ENCODE results near the gene DUOXA1. TPM values are rescaled to one million over a fixed set of nuclear protein-coding genes. Genes with fewer than 3 reads are reported as not detected.
A peak's percentile ranks its signal among the peaks of the same experiment; 100 is the strongest.

Gene DUOXA1, protein sequence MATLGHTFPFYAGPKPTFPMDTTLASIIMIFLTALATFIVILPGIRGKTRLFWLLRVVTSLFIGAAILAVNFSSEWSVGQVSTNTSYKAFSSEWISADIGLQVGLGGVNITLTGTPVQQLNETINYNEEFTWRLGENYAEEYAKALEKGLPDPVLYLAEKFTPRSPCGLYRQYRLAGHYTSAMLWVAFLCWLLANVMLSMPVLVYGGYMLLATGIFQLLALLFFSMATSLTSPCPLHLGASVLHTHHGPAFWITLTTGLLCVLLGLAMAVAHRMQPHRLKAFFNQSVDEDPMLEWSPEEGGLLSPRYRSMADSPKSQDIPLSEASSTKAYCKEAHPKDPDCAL
- 100 to 1,000 TPM; 145 to 174 TPM for polyA plus RNA-seq

DNA sequence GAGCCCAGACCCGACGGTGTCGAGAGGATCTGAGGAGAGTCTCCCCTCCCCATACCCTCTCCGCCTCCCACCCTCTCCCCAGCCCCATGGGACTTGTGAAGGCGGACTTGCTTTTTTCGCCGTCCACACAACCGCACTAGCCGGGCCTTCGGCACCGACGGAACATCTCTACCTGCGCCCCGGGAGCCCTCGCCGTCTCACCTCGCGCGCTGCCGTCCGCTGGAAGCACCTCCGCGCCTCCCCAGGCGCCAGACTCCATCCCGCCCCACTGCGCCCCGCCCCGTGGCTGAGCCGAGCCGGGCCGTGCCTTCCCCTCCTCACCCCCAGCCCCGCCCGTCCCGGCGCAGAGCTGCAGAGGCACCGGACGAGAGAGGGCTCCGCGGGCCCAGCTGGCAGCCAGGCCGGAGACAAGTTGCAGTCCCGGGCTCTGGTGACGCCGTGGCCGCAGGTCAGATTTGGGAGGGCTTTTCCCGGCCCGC lies at the start of gene DUOXA1, which contains the start of gene DUOX1:
Gene DUOXA1, minus strand, starts transcription at position 229 of the 479 bp plus-strand sequence. CDS start 6,865 bp downstream, outside the sequence.
Gene DUOX1, plus strand, starts transcription at position 344 of the 479 bp plus-strand sequence. CDS start 1,973 bp downstream, outside the sequence.
- Histone ChIP-seq H3K4me3 (ENCODE audit: low read depth in 1 of 2, low read length in 2 of 2) (peak within 1 kb of the TSS; percentile 72 to 79), H3K27me3 (ENCODE audit: control insufficient read depth in 1 of 2, insufficient read depth in 2 of 2, low read length in 2 of 2) (no peaks in the 10 kb centered on the region), H3K36me3 (ENCODE audit: control insufficient read depth in 2 of 2, insufficient read depth in 2 of 2, low read length in 1 of 2) (peaks cover 0 to 6% of the 10 kb centered on the region in 2 donors), H3K9me3 (ENCODE audit: control insufficient read depth in 2 of 2, insufficient read depth in 1 of 2, low read depth in 1 of 2, low read length in 1 of 2) (no peaks in the 10 kb centered on the region), H3K4me1 (ENCODE audit: control insufficient read depth in 2 of 2, insufficient read depth in 2 of 2, low read length in 1 of 2) (peaks cover 2 to 12% of the 10 kb centered on the region in 2 donors), H3K27ac (ENCODE audit: low read depth in 2 of 2, low read length in 1 of 2) (peak within 1 kb of the TSS; percentile 90 to 93)
- WGBS, 2 donors = 4 to 5% methylated on average over 37 to 46 of the region's 46 CpGs

DNA sequence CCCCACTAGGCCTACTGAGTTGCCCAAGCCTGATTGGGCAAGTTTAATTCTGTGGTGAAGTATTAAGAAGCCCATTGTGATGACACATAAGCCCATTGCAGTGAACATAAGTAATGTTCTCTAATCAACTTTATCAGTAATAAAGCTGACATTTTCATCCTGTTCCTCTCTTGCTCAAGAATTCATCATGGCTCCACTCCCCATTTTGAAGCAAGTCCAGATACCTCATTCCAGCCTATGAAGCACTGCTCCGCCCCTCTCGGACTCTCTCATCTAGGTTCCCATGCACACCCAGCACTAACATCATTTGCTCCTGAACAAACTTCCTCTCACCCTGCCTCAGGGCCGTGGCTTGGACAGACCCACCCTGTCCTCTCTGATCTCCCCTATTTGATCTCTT lies 47.6 kb upstream of the DUOXA1 start:
- H3K27ac ChIP-seq (ENCODE audit: low read depth in 2 of 2, low read length in 1 of 2) = no peak overlapping the region
- no peaks in the 10 kb centered on the region for H3K9me3 ChIP-seq (ENCODE audit: control insufficient read depth in 2 of 2, insufficient read depth in 1 of 2, low read depth in 1 of 2, low read length in 1 of 2)
- peaks cover 2% of the 10 kb centered on the region in 2 donors for H3K4me1 ChIP-seq (ENCODE audit: control insufficient read depth in 2 of 2, insufficient read depth in 2 of 2, low read length in 1 of 2)
- no peaks in the 10 kb centered on the region for H3K36me3 ChIP-seq (ENCODE audit: control insufficient read depth in 2 of 2, insufficient read depth in 2 of 2, low read length in 1 of 2)
- 89 to 90% methylated on average over 3 of the region's 3 CpGs for WGBS, 2 donors
- H3K27me3 ChIP-seq (ENCODE audit: control insufficient read depth in 1 of 2, insufficient read depth in 2 of 2, low read length in 2 of 2) = no peaks in the 10 kb centered on the region
- no peak overlapping the region for H3K4me3 ChIP-seq (ENCODE audit: low read depth in 1 of 2, low read length in 2 of 2)

DNA sequence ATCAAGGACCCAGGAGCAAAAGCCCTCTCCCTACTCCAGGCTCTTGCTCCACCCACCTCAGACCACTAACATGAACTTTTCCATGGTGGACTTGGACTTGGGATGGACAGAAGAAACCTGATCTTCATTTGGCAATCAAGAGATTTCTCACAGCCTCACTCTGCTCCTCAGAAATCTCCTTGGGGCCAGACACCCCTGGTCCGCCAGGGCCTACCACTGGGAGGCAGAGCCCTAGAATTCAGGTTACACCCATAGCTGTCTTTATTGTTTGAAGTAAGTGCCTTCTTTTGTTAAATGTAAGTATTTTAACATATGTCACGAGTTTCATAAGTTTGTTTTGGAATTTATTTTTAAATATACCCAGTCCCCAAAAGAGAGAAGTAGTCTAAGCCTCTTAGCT lies 44.9 kb upstream of the DUOXA1 start:
- WGBS, 2 donors = 91 to 94% methylated on average over 2 of the region's 2 CpGs
- H3K27me3 ChIP-seq (ENCODE audit: control insufficient read depth in 1 of 2, insufficient read depth in 2 of 2, low read length in 2 of 2) = no peaks in the 10 kb centered on the region

DNA sequence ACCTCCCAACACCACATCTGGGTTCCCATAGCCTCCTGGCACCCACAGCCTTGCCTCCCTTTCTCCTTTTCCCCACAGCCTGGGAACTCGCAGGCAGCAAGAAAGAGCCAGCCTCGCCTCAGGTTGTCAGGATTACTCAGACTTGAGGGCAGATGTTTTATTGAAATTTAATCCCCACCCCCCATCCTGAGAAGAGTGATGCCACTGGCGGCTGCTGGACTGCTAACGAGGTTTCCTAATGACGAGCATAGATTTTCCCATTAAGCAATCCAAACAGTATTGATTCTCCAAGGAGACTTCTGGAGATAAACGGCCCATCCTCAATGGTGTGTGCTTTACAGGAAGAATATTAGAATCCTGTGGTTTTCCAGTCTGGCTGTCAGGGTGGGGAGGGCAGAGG lies 44.4 kb upstream of the DUOXA1 start:
- H3K9me3 ChIP-seq (ENCODE audit: control insufficient read depth in 2 of 2, insufficient read depth in 1 of 2, low read depth in 1 of 2, low read length in 1 of 2) = no peaks in the 10 kb centered on the region
- H3K36me3 ChIP-seq (ENCODE audit: control insufficient read depth in 2 of 2, insufficient read depth in 2 of 2, low read length in 1 of 2) = no peaks in the 10 kb centered on the region
- H3K4me3 ChIP-seq (ENCODE audit: low read depth in 1 of 2, low read length in 2 of 2) = no peak overlapping the region
- WGBS, 2 donors = 81 to 83% methylated on average over 6 of the region's 6 CpGs
- H3K27me3 ChIP-seq (ENCODE audit: control insufficient read depth in 1 of 2, insufficient read depth in 2 of 2, low read length in 2 of 2) = no peaks in the 10 kb centered on the region
- peaks cover 0 to 2% of the 10 kb centered on the region in 2 donors for H3K4me1 ChIP-seq (ENCODE audit: control insufficient read depth in 2 of 2, insufficient read depth in 2 of 2, low read length in 1 of 2)
- H3K27ac ChIP-seq (ENCODE audit: low read depth in 2 of 2, low read length in 1 of 2) = no peak overlapping the region

More for the DNA sequence above, 44.9 kb upstream of the DUOXA1 start:
- Histone ChIP-seq H3K4me3 (ENCODE audit: low read depth in 1 of 2, low read length in 2 of 2) (no peak overlapping the region), H3K36me3 (ENCODE audit: control insufficient read depth in 2 of 2, insufficient read depth in 2 of 2, low read length in 1 of 2) (no peaks in the 10 kb centered on the region), H3K4me1 (ENCODE audit: control insufficient read depth in 2 of 2, insufficient read depth in 2 of 2, low read length in 1 of 2) (peaks cover 0 to 2% of the 10 kb centered on the region in 2 donors), H3K9me3 (ENCODE audit: control insufficient read depth in 2 of 2, insufficient read depth in 1 of 2, low read depth in 1 of 2, low read length in 1 of 2) (no peaks in the 10 kb centered on the region), H3K27ac (ENCODE audit: low read depth in 2 of 2, low read length in 1 of 2) (no peak overlapping the region)

DNA sequence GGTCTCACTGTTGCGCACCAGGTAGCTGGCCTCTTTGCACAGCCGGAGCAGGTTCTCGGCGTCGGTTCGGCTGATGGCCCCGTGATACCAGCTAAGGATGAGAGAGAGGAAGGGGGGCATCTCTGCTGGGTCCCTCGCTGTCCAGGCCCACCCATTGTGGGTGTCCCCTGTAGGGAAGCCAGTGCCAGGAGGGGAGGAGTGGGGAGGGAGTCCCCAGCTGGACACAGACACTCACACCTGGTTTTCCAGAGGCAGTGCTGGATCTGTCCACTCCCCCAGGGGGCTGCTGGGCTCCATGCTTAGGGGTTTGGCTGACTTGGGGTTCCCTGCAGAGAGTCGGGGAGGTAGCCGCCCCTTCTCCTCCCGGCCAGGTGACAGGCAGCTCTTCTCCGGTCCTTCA lies 42.2 kb upstream of the DUOXA1 start:
- H3K9me3 ChIP-seq (ENCODE audit: control insufficient read depth in 2 of 2, insufficient read depth in 1 of 2, low read depth in 1 of 2, low read length in 1 of 2) = no peaks in the 10 kb centered on the region
- H3K4me3 ChIP-seq (ENCODE audit: low read depth in 1 of 2, low read length in 2 of 2) = no peak overlapping the region
- WGBS, 2 donors = 94 to 99% methylated on average over 12 of the region's 12 CpGs
- no peak overlapping the region for H3K27ac ChIP-seq (ENCODE audit: low read depth in 2 of 2, low read length in 1 of 2)
- no peaks in the 10 kb centered on the region for H3K36me3 ChIP-seq (ENCODE audit: control insufficient read depth in 2 of 2, insufficient read depth in 2 of 2, low read length in 1 of 2)
- peaks cover 0 to 2% of the 10 kb centered on the region in 2 donors for H3K4me1 ChIP-seq (ENCODE audit: control insufficient read depth in 2 of 2, insufficient read depth in 2 of 2, low read length in 1 of 2)
- H3K27me3 ChIP-seq (ENCODE audit: control insufficient read depth in 1 of 2, insufficient read depth in 2 of 2, low read length in 2 of 2) = no peaks in the 10 kb centered on the region

DNA sequence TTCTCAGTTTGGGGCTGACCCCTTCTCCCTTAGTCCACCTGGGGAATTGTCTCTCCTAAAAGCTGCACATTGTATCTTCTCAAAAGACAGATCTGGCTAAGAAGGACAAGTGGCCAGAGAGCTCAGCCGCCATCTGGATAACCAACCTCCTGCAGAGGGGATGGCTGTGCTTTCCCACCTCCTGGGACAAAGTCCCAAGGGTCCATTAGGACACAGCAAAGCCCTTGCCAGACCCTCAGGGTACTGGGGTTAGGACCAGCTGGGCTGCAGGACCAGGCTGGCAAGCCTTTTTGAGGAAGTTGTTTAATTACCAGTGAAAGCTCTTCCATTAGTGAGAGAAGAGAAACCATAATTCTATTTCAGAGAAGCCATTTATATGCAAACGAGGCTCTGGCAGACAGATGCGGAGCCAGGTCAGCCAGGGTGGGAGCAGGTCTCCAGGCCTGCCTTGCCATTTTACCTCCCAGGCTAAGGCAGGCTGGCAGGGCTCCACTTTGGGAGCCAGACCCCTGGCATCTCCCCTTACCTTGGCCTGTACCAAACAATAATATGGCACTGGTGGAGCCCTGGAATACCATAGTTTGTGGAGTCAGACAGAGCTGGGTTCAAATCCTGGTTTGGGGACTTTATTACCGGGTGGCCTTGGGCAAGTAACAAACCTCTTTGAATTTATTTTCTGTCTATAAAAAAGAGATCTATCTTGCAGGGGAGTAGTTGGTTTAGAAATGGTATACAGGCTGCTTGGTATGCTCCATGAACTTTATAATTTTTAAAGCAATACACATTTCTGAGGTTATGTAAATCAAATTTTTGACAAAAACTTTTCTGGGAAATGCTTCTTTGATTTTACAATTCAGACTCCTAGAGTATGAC lies 40.2 kb upstream of the DUOXA1 start:
- Histone ChIP-seq H3K9me3 (ENCODE audit: control insufficient read depth in 2 of 2, insufficient read depth in 1 of 2, low read depth in 1 of 2, low read length in 1 of 2) (no peaks in the 10 kb centered on the region), H3K36me3 (ENCODE audit: control insufficient read depth in 2 of 2, insufficient read depth in 2 of 2, low read length in 1 of 2) (peaks cover 0 to 3% of the 10 kb centered on the region in 2 donors), H3K4me1 (ENCODE audit: control insufficient read depth in 2 of 2, insufficient read depth in 2 of 2, low read length in 1 of 2) (peaks cover 3 to 4% of the 10 kb centered on the region in 2 donors), H3K27ac (ENCODE audit: low read depth in 2 of 2, low read length in 1 of 2) (no peak overlapping the region), H3K4me3 (ENCODE audit: low read depth in 1 of 2, low read length in 2 of 2) (no peak overlapping the region), H3K27me3 (ENCODE audit: control insufficient read depth in 1 of 2, insufficient read depth in 2 of 2, low read length in 2 of 2) (no peaks in the 10 kb centered on the region)
- 62 to 69% methylated on average over 4 of the region's 4 CpGs for WGBS, 2 donors

DNA sequence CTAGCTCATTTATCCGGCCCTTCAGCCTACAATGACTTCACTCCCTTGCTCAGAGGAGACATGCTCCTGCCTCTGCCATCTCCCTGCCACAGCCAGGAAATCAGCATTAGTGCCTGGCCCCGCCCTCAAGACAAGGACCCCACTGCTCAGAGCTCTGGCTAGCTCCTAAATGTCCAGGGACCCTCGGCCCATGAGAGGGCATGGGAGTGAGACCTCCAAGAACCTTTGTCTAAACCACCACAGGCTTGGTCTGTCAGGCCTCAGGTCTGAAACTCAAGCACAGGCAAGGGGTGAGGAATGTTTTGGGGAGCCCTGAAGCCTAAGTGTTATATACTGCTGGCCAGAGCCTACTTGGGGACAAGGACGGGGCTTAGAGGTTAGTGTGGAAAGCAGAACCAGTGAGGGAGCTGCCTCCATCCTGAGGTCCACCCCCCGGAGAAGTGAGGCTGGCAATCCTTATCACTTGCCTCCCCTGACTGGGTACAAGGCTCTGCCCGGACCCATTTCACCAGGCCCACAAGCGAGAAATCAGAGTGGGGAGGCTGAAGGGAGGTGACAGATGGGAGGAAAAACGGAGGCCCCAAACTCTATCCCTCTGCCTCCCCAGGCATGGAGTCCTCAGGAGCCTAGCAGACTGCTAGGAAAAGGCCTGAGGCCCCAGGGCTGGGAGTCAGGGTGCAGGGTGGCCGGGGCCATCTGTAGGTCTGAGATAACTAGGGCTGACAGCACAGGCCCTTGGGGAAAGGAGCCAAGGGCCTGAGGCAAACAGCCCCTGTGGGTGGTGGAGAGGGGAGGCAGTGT lies 39.3 kb upstream of the DUOXA1 start:
- H3K4me1 ChIP-seq (ENCODE audit: control insufficient read depth in 2 of 2, insufficient read depth in 2 of 2, low read length in 1 of 2) = peaks cover 3 to 4% of the 10 kb centered on the region in 2 donors
- peak overlapping the region in 1 of 2 donors; percentile 50 for H3K27ac ChIP-seq (ENCODE audit: low read depth in 2 of 2, low read length in 1 of 2)
- WGBS, 2 donors = 87 to 89% methylated on average over 9 of the region's 9 CpGs
- H3K4me3 ChIP-seq (ENCODE audit: low read depth in 1 of 2, low read length in 2 of 2) = no peak overlapping the region
- no peaks in the 10 kb centered on the region for H3K9me3 ChIP-seq (ENCODE audit: control insufficient read depth in 2 of 2, insufficient read depth in 1 of 2, low read depth in 1 of 2, low read length in 1 of 2)
- peaks cover 0 to 5% of the 10 kb centered on the region in 2 donors for H3K36me3 ChIP-seq (ENCODE audit: control insufficient read depth in 2 of 2, insufficient read depth in 2 of 2, low read length in 1 of 2)
- H3K27me3 ChIP-seq (ENCODE audit: control insufficient read depth in 1 of 2, insufficient read depth in 2 of 2, low read length in 2 of 2) = no peaks in the 10 kb centered on the region

DNA sequence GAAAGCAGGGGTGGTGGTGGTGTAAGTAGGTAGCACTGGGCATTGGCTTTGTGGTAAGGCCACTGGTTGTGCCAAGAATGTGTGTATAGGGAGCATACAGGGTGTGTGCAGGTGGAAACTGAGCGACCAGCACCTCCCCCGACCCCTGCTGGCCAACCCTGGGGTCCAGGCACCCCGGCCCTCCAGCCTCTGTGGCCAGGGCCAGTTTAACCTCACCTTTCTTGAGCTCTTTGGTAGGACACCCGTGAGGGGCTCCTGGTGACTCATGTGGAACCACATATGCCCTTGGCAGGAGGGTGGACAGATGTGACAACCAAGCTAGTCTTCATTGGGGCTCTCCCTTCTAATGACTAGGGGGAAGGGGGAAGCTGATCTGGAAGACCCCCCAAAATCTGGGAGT lies 38.6 kb upstream of the DUOXA1 start:
- Histone ChIP-seq H3K27me3 (ENCODE audit: control insufficient read depth in 1 of 2, insufficient read depth in 2 of 2, low read length in 2 of 2) (no peaks in the 10 kb centered on the region), H3K9me3 (ENCODE audit: control insufficient read depth in 2 of 2, insufficient read depth in 1 of 2, low read depth in 1 of 2, low read length in 1 of 2) (no peaks in the 10 kb centered on the region), H3K27ac (ENCODE audit: low read depth in 2 of 2, low read length in 1 of 2) (peak overlapping the region in 1 of 2 donors; percentile 97), H3K36me3 (ENCODE audit: control insufficient read depth in 2 of 2, insufficient read depth in 2 of 2, low read length in 1 of 2) (peaks cover 0 to 9% of the 10 kb centered on the region in 2 donors), H3K4me3 (ENCODE audit: low read depth in 1 of 2, low read length in 2 of 2) (no peak overlapping the region), H3K4me1 (ENCODE audit: control insufficient read depth in 2 of 2, insufficient read depth in 2 of 2, low read length in 1 of 2) (peaks cover 3 to 4% of the 10 kb centered on the region in 2 donors)
- WGBS, 2 donors = 94 to 100% methylated on average over 4 of the region's 4 CpGs

Measured in esophagus (tissue), 2 donors.